GM19351 (cell line): ENCODE data around the gene FGFR2.
"Not testable (repeated sequence)": the region's sequence is repeated elsewhere in the genome, so short reads cannot be mapped to it uniquely, and the experiment has no call there.

Experiments
- ATAC-seq: cut with Tn5 transposase; IDR thresholded peaks from one replicate; pipeline ENCODE4 v1.9.1; 2021; ENCODE audit warnings: mild to moderate bottlenecking, moderate library complexity; ENCODE audit not compliant: unreplicated experiment

Gene FGFR2

GRCh38 chr10:121526135-121526790 lies 72.0 kb downstream of the FGFR2 start:
- no peak for ATAC-seq

DNA sequence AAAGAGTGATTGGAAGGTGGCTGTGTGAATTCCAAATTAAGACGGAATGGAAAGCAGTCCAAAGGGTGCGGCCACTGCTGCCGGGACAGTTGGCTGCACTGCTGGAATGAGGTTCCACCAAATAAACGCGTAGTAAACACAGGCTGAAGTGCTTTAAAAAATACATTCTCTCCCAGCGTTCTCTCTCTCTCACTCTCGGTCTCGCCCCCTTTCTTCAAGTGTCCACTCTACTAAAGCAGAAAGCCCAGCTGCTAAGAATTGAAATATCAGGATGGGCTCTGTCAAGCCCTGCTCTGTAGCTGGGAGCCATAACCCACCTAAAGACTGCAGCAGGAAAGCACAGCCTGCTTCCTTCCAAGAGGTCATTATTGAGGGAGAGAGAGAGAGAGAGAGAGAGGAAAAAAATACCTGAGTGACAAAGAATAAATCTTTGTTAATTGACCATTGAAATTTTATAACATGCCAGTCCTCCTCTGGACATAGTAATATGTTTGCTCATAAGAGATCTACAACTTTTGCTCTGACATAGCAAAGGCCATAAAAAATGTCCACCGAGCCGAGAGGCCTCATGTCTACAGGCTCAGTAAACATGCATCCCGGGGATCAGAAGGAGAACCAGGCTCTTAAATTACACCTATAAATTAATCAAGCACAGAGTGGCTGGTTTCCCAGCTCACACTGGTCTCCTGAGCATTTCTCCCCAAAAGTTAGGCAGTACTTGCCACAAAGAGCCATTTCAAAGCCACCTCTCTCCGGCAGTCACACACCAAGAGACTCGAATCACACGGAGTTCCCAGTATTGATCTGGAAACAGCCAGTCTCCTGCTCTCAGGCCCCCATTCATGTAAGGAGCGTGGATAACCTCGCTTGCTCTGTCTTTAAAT lies 72.8 kb downstream of the FGFR2 start:
- ATAC-seq, result no peak

GRCh38 chr10:121524157-121524817 lies 74.0 kb downstream of the FGFR2 start:
- no peak for ATAC-seq

DNA sequence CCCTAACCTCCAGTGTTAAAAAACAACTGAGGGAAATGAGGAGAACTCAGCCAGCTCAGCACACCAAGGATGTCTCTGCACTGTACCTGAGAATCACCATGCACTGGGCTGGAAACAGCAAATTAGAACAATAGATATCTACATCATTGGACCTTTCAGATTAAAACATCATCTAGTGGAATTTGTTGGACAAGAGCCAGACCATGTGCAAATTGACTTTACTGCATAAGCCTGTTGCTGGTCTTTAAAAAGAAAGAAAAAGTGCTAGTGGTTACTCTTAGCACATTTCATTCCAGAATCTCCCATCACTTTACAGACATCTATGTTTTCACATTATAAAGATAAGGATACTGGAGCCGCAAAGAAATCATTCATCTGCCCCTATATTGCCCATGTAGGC lies 75.4 kb downstream of the FGFR2 start:
- no peak for ATAC-seq

GRCh38 chr10:121521794-121522556 lies 76.3 kb downstream of the FGFR2 start:
- ATAC-seq, result no peak

- ATAC-seq, result not testable (repeated sequence)
These were observed 77.7 kb downstream of the FGFR2 start for GRCh38 chr10:121520526-121520925.

- ATAC-seq, result no peak
These were observed 78.2 kb downstream of the FGFR2 start for GRCh38 chr10:121519901-121520493.

GRCh38 chr10:121519411-121519810 lies 78.8 kb downstream of the FGFR2 start:
- no peak for ATAC-seq

DNA sequence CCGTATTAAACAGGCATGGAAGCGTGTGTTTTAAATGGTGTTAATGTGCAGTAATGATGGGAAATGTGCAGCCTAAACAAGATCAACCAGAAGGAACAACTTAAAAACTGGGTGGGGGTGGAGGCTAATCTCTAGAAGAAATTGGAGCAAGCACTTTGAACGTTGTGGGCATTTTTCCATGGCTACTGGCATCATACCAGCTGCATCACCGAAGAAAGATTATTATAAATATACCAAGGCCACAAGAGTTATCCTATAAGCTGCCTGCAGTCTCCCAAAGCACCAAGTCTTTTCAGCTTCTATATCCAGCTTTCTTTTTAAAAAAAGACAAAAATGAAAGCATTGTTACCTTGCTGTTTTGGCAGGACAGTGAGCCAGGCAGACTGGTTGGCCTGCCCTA lies 79.9 kb downstream of the FGFR2 start:
- no peak for ATAC-seq

- peak; percentile 65 for ATAC-seq
These were observed 82.0 kb downstream of the FGFR2 start for GRCh38 chr10:121516093-121516865.

DNA sequence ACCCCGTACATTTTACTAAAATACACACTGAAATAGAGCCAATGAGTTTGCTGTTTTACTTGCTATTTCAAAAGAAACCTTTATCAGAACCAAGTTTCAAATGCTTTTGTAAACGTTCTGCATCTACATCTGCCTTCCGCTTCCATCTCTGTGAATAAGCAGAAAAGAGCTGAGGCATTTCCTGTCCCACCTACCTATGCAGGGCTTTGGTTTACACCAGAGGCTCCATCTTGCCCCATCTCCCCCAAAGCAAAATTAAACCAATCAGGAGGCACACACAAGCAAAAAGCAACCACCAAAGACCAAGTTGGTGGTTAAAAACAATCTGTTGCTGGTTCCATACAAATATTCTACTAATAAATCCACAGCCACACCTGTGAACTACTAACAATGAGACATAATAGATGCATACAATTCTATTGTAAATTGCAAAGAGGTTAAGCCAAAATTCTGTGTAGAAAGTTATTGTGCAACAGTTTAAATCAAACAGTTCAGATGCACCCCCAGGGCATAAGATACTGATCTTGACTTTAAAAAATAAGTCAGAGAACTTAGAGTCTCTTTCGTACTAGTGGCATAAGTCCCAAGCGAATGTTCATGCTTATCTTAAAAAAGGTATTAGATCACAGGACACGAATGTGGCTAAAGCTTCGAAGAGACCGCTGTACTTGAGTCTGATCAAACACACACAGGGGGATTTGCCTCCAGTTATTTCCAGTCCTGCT lies 83.9 kb downstream of the FGFR2 start:
- ATAC-seq, result no peak

- ATAC-seq, result no peak
These were observed 86.3 kb downstream of the FGFR2 start for GRCh38 chr10:121511943-121512342.

DNA sequence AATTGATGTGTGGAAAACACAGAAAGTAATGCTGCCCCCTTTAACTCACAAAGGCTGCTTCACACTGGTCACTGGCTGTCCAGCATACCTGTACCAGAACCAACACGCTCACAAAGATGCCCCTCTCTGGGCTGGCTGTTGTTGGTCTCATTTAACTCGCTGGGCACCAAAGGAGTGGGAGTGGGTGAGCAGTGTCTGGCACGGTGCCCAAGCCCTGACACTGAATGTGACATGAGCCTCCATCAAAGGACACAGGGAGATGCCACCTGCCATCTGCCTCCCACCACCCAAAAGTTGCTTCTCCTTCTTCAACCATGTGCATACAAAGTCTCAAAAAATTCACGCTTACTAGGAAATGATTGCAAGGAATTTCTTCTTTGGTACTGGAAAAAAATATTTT lies 86.8 kb downstream of the FGFR2 start:
- no peak for ATAC-seq

- ATAC-seq, result no peak
These were observed 88.0 kb downstream of the FGFR2 start for GRCh38 chr10:121510201-121510771.

- ATAC-seq, result no peak
These were observed 88.4 kb downstream of the FGFR2 start for GRCh38 chr10:121509796-121510195.

GRCh38 chr10:121509112-121509511 lies 89.1 kb downstream of the FGFR2 start:
- ATAC-seq, result no peak

DNA sequence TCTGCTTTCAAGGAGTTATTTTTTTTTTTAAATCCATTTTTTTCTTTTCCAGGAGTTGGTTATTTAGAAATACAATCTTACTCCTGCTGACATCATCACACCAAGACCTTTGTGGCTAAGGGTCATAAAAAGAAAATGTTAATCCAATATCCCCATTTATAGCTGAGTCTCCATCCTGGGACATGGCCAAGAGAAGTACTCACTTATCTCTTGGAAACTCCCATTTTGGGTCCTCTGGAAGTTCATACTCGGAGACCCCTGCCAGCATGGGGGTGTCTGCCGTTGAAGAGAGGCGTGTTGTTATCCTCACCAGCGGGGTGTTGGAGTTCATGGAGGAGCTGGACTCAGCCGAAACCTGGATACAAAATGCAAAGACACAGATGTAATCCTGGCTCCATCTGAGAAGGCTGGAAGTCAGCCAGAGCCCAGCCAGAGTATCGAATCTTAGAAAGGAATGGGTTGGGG lies 94.6 kb downstream of the FGFR2 start:
- ATAC-seq, result no peak

- ATAC-seq, result no peak
These were observed 96.4 kb downstream of the FGFR2 start for GRCh38 chr10:121501796-121502195.
